Measurements from ENCODE around the gene PDE12. TPM values are rescaled to one million over a fixed set of nuclear protein-coding genes. Genes with fewer than 3 reads are reported as not detected.

The PDE12 gene
- 9.2 and 15.3 TPM in 2 replicates for total RNA-seq

- DNase-seq (ENCODE audit: low read depth in 2 of 2) = peak; percentile 75 to 91
Observed at GRCh38 chr3:57555738-57556458, at the start of gene PDE12. PDE12 (plus strand) TSS chr3:57556274; CDS start chr3:57556380, 106 bp downstream.

GRCh38 chr3:57512166-57512565 is 43.9 kb upstream of the PDE12 start:
- DNase-seq (ENCODE audit: low read depth in 2 of 2) = peak in 1 of 2 donors; percentile 25

GRCh38 chr3:57518276-57518915 is 37.7 kb upstream of the PDE12 start:
- DNase-seq (ENCODE audit: low read depth in 2 of 2) = peak in 1 of 2 donors; percentile 39

- no peak for DNase-seq (ENCODE audit: low read depth in 2 of 2)
Observed at GRCh38 chr3:57530071-57530608, 25.9 kb upstream of the PDE12 start.

GRCh38 chr3:57538465-57538864 is 17.6 kb upstream of the PDE12 start:
- no peak for DNase-seq (ENCODE audit: low read depth in 2 of 2)

- DNase-seq (ENCODE audit: low read depth in 2 of 2) = peak; percentile 52 to 72
Observed at GRCh38 chr3:57544181-57545125, 11.6 kb upstream of the PDE12 start, which contains the start of gene DNAH12. DNAH12 (minus strand) TSS chr3:57544344; CDS start chr3:57542870, 1,474 bp downstream.

- no peak for DNase-seq (ENCODE audit: low read depth in 2 of 2)
Observed at GRCh38 chr3:57545636-57546268, 10.3 kb upstream of the PDE12 start.

- no peak for DNase-seq (ENCODE audit: low read depth in 2 of 2)
Observed at GRCh38 chr3:57546616-57547015, 9.5 kb upstream of the PDE12 start.

- no peak for DNase-seq (ENCODE audit: low read depth in 2 of 2)
Observed at GRCh38 chr3:57555306-57555705, 768 bp upstream of the PDE12 start.

GRCh38 chr3:57556459-57557084 is 498 bp downstream of the PDE12 start:
- peak in 1 of 2 donors; percentile 52 for DNase-seq (ENCODE audit: low read depth in 2 of 2)

GRCh38 chr3:57557085-57557537 is 1.0 kb downstream of the PDE12 start:
- DNase-seq (ENCODE audit: low read depth in 2 of 2) = peak in 1 of 2 donors; percentile 60

- DNase-seq (ENCODE audit: low read depth in 2 of 2) = peak in 1 of 2 donors; percentile 5
Observed at GRCh38 chr3:57559526-57559925, 3.5 kb downstream of the PDE12 start.

- no peak for DNase-seq (ENCODE audit: low read depth in 2 of 2)
Observed at GRCh38 chr3:57569859-57570450, 13.9 kb downstream of the PDE12 start.

GRCh38 chr3:57570878-57571277 is 14.8 kb downstream of the PDE12 start:
- DNase-seq (ENCODE audit: low read depth in 2 of 2) = no peak

- DNase-seq (ENCODE audit: low read depth in 2 of 2) = no peak
Observed at GRCh38 chr3:57572096-57572495, 16.0 kb downstream of the PDE12 start.

- no peak for DNase-seq (ENCODE audit: low read depth in 2 of 2)
Observed at GRCh38 chr3:57575966-57576626, 20.0 kb downstream of the PDE12 start.

GRCh38 chr3:57577801-57578200 is 21.7 kb downstream of the PDE12 start:
- no peak for DNase-seq (ENCODE audit: low read depth in 2 of 2)

GRCh38 chr3:57582474-57583168 is 26.5 kb downstream of the PDE12 start:
- peak in 1 of 2 donors; percentile 11 for DNase-seq (ENCODE audit: low read depth in 2 of 2)

- no peak for DNase-seq (ENCODE audit: low read depth in 2 of 2)
Observed at GRCh38 chr3:57583544-57583943, 27.5 kb downstream of the PDE12 start.

Data from dermis microvascular lymphatic vessel endothelial cell (primary cell).